ENCODE data around the gene MYORG.

The MYORG gene

GRCh38 chr9:34376596-34377403 lies at the start of gene MYORG:
MYORG (minus strand) TSS chr9:34376898; CDS start chr9:34372943, 3,955 bp downstream.
- DNase-seq = peak; percentile 98

DNA sequence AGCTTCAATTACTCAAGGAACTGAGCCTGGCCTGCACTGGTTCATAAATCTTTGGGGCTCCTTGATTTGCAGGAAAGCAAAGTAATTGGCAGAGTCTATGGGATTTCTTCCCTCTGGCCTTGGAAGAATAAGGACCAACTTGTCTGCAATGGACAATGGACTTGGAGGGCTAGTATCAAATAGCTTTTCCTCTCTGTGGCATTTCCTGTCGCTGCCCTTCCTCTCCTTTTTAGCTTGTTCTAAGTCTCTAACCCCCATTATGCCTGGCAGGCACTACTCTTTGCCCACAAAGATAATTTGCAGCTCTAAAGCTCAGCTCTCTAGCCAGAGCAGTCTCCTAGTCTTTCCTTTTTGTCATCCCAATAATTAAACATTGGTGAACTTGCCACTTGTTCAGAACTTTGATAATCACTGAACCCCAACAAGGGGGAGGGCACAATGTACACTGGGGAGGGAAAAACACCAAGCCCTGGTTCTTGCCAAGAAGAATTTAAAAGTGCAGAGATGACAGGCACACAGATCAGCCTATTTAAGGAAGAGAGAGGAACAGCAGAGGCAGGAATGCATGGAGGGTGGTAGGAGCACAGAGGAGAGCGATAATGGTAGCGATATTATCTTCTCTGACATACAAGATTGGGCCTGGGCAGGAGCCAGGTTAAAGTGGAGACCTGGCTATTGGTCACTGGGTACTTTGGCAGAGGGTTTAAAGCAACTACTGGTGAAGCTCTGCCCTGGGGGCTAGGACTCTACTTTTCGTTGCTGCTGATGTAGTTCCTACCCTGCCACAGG lies 43.2 kb upstream of the MYORG start:
- DNase-seq = no peak

- DNase-seq = no peak
Observed at GRCh38 chr9:34417734-34418133, 41.0 kb upstream of the MYORG start.

- peak; percentile 49 for DNase-seq
Observed at GRCh38 chr9:34413231-34413852, 36.6 kb upstream of the MYORG start.

DNA sequence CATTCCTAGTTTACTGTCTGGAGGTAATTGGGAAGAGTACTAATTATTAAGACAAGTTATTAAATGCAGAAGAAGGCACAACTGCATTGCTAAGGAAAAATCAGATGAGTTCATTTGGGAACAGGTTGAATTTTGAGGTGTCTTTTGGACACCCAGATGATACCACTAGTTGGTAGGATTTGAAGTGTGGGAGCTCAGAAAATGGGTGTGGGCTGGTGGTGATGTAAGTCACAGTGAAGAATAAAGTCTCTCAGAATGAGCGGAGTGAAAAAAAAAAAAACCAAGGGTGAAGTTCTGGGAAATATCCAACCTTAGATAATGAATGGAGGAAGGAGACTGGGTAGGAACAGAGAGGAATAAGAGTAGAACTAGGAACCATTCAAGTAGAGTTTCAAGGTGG lies 35.6 kb upstream of the MYORG start:
- DNase-seq = no peak

GRCh38 chr9:34409154-34409553 lies 32.5 kb upstream of the MYORG start:
- DNase-seq = no peak

DNA sequence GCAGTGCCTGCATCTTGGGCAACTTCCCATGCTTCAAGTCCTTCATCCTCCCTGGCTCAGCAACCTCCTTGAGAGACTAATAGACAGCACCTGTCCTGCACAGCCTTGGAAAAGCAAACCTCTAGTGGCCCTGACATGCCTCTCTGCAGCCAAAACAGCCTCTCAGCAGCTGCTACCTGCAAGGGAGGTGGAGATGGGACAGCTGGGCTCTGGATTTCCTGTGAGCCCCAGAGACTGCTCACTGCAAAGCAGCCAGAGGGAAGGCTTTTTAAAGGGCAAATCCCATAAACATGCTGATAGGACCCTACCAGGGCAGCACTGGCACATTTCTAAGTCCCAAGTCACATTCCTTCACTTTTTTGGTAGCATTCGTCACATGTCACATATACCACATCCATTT lies 31.5 kb upstream of the MYORG start:
- no peak for DNase-seq

DNA sequence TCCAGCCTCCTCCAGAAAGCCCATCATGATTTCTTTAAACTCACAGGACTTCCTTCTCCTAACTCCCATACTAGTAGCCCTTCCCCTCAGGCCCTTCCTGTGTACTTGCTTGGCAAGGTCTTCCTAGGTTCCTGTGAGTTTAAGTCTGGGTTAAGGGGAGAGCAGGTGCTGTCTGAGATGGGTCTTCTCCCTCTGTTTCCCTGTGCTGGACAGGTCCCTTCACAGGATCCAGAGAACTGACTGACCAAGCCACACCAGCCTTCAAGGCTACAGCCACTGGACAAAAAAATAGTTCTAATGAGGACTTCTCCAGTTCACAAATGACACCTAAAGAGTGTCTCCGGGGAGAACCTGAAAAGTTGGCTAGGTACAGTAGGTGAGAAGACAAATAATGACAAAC lies 29.5 kb upstream of the MYORG start:
- no peak for DNase-seq

- DNase-seq = no peak
Observed at GRCh38 chr9:34405719-34406118, 29.0 kb upstream of the MYORG start.

DNA sequence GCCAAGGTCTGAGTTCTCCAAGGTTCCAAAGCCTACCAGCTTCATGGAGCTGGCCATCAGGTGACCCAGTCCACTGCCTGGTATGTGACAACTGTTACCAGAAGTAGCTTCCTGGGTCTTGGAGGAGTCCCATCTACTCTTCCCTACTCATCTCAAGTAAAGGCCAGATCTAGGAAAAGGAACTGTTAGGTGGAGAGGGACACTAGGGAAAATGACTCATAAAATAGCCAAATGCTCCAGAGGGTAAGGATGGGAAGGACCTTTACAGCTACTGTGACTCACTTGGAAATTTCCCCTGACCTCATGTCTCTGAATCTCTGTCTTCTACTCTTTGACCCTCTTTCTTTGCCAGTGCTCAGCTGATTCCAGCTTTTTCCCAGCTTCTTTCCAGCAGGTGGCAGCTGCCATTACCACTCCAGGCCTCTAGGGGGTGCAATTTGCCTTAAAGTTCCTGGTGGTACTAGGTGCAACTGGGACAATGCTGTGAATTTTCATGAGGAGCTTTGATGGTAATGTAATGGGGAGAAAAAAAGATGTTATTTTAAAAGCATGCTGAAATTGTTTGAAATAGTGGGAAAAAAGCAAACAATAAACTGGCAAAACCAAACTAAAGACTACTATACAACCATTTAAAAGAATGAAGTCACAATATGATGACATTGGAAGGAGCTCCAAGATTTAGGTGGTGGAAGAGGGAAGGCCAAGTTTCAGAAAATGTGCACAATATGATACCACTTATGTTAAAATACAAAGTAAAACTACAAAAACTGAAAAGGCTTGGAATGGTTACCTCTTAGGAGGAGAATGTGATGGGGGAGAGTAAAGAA lies 27.1 kb upstream of the MYORG start:
- DNase-seq = peak; percentile 68

DNA sequence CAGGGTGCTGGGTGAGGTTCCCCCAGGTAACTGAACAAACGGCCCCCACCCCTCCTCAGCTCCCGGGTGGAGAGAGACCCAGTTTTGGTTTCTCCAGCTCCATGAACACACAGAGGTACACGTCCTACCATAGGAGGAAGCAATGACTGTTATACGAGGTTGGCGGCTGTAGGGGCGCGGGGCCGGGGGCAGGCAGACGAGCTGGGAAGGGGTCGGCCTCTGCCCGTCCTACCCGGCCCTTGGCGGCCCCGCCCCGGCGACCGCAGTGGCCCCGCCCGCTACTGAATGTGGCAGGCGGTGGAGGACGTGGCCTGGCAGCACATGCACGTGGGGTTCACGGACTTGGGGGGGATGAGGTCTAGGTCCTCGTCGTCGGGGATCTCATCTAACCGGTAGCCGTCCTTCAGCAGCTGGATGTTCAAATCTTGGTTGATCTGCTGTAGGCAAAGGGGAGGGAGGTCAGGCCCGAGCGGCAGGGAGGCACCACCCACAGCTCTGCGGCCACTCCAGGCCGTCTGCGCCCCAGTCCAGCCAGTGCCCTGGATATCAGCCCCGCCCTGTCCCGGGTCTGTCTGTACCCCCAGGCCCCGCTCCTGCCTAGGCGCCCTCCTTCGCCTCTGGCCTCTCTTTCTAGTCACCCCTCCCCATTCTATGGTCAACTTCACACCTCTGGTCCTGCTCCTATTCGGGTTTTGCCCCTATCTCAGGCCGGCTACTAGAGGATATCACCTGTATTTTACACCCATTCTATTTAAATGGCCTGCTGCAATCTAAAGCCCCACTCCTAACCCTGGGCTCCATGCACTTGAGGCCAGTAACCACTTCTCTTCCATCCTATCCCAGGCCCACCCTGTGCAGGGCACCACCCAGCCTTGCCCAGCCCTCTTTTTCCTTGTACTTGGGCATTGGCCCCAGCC lies 24.2 kb upstream of the MYORG start:
- DNase-seq = no peak

DNA sequence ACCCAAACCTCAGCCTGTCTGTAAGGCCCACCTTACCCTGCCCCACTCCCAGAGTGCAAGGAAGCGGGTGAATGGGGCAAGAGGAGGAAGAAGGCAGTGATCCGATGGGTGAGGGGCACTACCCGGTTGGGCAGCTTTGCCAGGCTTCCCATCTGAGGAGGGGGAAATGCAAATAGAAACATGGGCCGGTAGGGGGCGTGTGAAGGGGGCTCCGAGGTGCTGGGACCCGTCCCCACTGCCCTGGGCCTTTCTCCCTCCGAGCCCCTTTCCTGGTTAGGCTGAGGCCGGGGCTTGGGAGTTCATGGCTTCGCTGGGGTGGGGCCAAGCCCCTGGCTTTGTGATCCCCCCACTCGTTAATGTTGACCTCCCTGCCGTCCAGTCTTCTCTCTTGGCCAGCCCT lies 23.6 kb upstream of the MYORG start:
- no peak for DNase-seq

- no peak for DNase-seq
Observed at GRCh38 chr9:34399729-34400128, 23.0 kb upstream of the MYORG start.

GRCh38 chr9:34398875-34399274 lies 22.2 kb upstream of the MYORG start:
- DNase-seq = no peak

GRCh38 chr9:34396276-34397214 lies 19.8 kb upstream of the MYORG start:
- DNase-seq = no peak

GRCh38 chr9:34392511-34392910 lies 15.8 kb upstream of the MYORG start:
- DNase-seq = no peak

DNA sequence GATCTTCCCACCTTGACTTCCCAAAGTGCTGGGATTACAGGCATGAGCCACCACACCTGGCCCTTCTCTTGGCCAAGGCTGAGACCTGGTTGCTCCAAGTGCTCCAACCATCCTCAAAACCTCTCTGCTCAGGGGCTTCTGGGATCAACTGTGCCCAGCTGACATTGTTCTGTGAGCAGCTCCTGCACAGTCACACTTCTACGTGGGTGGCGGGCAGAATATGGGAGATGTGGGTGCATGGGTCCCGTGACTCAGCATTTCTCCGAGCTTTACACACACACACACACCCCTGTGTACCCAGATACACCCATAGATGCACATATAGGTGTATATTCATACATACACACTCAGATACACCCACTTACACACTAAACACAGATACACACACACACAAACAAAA lies 10.5 kb upstream of the MYORG start:
- DNase-seq = no peak

DNA sequence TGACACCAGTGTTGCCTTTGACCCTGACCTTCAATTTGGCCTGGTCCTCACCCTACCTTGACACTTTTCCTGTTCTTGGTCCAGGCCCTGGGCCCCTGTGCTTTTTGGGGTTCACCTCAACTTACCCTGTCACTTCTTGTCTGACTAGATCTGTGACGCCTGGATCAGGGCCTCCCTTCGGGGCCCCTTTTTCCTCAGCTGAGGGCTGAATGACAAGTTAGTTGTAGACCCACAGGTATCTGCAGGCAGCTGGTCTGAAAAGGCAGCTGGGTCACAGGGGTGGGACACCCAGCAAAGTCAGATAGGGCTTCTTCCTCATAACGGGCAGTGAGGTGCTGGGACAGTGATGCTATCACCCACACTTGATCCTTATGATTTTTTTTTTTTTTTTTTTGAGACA lies 10.0 kb upstream of the MYORG start:
- DNase-seq = no peak

- DNase-seq = no peak
Observed at GRCh38 chr9:34385561-34386230, 9.0 kb upstream of the MYORG start.
